GM18505 (cell line): ENCODE data around the gene RSF1.

Source experiments
- ATAC-seq: cut with Tn5 transposase; IDR thresholded peaks from one replicate; pipeline ENCODE4 v1.9.1; 2021; ENCODE audit not compliant: unreplicated experiment
- POLR2A ChIP-seq: IDR thresholded peaks from 4 replicates; pipeline ENCODE4 v1.6.1; 2011; ENCODE audit warnings: borderline replicate concordance; ENCODE audit not compliant: insufficient read depth, insufficient read length; ENCODE audit errors: extremely low read depth

RSF1 gene

GRCh38 chr11:77617892-77618291, 202.6 kb downstream of the RSF1 start:
- ATAC-seq = no peak
- no peak for TF ChIP-seq POLR2A

- TF ChIP-seq POLR2A = no peak
- no peak for ATAC-seq
Measured at GRCh38 chr11:77611921-77612320, 208.6 kb downstream of the RSF1 start.
